ENCODE measurements around the gene MDK.
"Not testable (repeated sequence)": the region's sequence is repeated elsewhere in the genome, so short reads cannot be mapped to it uniquely, and the experiment has no call there.

MDK gene

DNA sequence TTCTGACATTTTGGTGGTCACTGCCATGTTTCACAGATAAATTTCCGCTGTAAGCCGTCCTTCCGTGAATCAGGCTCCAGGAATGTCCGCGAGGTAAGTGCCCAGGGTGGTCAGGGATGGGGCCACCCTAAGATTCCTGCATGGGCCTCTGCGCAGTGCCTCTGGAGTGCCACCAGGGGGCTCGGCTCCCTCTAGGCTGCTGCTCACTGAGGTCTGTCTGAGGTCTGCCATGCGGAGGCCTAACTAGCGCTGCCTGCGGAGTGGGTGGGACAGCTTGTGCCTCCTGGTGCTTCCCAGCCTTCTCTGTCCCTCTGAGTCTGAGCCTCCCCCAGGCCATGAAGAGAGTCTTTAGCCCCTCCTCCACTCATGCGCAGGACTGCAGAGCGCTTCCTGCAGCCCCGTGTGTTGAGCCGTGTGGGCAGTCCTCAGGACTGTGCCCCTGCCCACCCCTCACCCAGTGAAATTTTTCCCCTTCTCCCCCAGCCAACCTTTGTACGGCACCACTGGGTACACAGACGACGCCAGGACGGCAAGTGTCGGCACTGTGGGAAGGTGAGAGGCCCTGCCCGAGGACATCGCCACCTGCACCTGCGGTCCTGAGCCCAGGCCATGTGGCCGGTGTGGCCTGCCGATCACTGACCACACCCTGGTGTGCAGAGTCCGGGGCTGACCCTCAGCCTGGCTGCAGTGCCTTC is 11.9 kb upstream of the MDK start:
- peak; percentile 68 for DNase-seq

DNA sequence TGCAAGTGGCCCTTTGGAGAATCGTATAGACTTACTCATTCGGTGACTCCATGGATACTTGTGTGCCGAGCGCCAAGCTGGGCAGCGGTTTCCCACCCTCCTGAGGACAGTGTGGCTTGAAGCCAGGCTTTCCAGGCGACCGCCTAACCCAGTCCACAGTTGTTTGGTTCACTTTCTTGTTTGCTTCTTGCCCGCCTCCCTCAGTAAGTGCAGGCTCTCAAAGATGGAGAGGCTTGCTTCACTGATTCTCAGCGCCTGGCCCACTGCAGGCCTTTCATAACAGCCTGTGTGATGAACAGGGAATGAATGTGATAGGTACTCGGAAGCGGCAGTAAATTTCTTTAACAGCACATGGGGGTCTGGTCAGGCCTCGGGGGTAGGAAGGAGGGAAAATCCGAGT is 11.2 kb upstream of the MDK start:
- no peak for DNase-seq

DNA sequence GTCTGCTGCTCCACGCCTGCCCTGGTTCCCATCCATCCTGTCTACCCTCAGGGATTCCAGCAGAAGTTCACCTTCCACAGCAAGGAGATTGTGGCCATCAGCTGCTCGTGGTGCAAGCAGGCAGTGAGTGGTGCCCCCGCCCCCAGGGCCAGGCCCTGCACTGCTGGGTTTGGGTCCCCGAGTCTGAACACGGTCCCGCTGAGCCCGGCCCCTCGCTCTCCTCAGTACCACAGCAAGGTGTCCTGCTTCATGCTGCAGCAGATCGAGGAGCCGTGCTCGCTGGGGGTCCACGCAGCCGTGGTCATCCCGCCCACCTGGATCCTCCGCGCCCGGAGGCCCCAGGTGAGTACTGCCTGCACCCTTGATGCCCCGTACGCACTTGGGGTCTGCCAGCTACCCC is 10.2 kb upstream of the MDK start:
- not testable (repeated sequence) for DNase-seq

DNA sequence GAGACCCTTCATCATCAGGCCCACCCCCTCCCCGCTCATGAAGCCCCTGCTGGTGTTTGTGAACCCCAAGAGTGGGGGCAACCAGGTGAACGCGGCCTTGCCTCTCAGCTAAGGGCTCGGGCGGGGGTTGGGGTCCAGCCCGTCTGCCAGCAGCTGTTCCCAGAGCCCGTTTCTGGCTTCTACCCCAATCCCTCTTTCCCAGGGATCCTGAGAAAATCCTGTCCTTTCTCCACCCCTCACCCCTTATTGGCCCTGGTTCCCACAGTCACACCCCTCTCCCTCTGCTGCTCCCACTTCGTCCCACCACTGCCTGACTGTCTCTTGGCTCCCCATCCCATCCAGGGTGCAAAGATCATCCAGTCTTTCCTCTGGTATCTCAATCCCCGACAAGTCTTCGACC is 9.4 kb upstream of the MDK start:
- DNase-seq = peak; percentile 39

DNA sequence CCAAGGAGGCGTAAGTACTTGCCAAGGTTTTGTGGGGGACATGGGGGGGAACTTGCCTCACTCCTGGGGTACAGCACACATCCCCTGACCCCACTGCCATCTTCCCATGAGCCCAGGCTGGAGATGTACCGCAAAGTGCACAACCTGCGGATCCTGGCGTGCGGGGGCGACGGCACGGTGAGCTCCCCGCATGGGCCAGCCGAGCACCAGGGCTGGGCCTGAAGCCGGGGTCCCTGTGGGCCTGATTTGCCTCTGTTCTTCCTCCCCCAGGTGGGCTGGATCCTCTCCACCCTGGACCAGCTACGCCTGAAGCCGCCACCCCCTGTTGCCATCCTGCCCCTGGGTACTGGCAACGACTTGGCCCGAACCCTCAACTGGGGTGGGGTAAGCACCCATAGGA is 9.0 kb upstream of the MDK start:
- DNase-seq = not testable (repeated sequence)

DNA sequence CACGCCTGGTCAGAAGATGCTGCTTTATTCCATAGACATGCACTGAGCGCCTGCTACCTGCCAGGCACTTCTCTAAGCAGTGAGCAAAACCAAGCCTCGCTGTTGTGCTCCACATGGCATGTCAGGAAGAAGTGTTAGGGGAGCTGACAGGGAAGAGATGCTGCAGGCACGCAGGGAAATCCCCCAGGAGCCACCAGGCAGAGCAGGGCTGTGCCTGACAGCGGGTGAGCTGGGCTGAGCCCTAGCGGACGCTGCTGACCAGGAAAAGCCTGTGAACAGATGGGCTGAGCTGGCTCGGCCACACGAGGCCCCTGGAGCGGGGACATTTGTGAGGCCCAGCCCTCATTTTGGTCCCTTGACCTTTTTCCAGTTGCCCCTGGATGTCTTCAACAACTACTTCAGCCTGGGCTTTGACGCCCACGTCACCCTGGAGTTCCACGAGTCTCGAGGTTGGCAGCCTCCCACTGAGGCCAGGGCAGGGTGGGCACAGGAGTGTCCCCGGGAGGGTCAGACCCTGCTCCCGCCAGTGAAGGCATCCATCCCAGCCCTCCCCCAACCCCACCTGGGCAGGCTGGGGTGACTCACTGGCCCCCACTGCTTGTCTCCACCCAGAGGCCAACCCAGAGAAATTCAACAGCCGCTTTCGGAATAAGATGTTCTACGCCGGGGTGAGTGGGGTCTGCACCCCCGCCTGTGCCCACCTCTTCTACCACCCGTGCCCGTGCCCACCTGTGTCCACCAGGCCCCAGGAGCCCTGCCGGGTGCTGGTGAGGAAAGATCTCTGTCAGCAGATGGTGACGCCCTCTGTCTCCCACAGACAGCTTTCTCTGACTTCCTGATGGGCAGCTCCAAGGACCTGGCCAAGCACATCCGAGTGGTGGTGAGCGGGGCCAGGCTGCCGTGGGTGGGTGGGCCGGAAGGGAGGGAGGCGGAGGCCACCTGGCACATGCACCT is 7.4 kb upstream of the MDK start:
- DNase-seq = peak; percentile 27

DNA sequence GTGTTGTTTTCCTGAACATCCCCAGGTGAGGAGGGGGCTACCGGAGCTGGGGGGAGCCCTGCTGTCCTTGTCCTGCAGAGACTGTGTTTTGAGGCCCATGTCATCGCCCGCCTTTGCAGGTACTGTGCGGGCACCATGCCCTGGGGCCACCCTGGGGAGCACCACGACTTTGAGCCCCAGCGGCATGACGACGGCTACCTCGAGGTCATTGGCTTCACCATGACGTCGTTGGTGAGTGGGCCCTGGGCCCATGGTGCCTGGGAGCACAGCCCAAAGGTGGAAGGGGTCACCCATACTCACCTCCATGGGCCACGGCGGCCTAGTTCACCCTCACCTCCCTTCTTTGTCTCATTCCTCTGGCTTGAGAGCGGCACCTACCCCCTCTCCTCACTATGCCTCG is 6.7 kb upstream of the MDK start:
- no peak for DNase-seq

DNA sequence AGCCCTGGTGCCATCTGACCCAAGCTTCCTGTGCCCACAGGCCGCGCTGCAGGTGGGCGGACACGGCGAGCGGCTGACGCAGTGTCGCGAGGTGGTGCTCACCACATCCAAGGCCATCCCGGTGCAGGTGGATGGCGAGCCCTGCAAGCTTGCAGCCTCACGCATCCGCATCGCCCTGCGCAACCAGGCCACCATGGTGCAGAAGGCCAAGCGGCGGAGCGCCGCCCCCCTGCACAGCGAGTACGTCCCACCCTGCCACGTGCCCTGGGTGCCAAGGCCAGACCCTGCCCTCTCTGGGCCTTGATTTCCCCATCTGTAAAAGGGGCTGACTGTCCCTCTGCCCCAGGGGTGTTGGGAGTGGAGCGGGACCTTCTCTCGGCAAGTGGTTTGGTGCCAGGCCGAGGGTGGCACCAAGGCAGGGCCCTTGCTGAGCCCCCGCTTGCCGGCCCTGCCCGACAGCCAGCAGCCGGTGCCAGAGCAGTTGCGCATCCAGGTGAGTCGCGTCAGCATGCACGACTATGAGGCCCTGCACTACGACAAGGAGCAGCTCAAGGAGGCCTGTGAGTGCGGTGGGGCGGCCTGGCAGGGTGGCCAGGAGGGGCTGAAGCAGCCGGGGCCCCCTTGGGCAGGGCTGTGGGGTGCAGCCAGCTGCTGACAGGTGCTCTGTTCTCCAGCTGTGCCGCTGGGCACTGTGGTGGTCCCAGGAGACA is 5.9 kb upstream of the MDK start:
- no peak for DNase-seq

DNA sequence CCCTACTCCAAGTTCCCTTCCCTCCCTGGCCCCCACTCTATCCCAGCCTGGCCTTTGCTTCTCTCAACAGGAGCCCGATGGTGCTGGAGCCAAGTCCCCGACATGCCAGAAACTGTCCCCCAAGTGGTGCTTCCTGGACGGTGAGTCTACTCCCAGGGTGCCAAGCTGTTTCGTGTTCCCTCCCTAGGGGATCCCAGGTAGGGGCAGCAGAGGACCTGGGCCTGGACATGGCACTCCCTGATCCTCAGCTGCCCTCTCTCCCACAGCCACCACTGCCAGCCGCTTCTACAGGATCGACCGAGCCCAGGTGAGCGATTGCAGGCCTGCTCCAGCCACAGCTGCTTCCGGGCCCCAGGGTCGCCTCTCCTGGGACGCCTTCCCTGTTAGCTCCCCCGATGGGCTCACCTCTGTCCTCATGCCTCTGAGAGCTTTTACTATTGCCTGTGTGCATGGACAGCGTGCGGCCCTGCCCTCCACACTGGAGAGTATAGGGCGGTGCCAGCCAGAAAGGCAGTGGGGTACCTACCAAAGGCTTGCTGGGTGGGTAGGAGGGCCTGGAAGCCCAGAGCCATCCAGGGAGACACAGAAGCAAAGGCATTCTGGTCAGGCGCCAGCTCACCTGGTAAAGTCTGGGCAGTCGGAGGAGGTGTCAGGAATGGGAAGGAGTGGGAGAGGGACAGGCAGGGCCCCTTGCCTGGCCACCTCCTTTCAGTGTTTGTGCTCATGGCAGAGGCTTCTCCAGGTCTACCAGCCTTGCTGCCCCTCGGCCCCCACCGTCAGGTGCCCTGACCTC is 5.0 kb upstream of the MDK start:
- no peak for DNase-seq

DNA sequence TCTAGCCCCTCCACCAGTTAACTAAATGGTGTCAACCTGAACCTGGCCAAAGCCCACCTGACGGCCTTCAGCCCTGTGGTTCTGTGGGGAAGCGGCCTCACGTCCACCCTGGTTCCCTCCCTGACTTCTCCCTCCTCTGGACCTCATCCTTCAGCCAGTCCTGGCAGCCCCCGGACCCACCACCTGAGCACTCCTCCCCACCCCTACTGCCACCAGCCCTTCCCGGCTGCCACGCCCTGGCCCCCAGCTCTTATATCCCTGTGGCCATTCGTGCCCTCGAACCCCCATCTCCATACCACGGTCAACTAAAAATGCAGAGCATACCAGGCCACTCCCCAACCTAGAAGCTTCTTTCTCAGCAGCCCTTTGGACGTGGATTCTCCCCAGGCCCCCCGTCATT is 4.2 kb upstream of the MDK start:
- no peak for DNase-seq

DNA sequence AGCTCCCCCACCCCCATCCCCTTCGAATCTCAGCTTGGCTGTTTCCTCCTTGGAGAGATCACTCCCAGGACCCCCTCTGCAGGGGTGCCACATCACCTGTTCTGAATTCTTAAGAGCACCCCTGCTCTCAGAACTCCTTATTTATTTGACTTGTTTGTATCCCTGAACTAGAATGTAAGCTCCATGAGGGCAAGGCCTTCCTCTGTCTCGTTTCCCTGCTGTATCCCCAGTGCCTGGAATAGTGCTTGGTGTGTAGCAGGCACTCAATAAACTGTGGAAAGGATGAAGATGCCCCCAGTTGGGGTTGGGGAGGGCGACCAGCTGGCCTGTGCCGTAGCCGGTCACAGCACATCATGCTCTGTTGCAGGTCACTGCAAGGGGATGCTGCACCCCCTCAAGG is 3.6 kb upstream of the MDK start:
- no peak for DNase-seq

DNA sequence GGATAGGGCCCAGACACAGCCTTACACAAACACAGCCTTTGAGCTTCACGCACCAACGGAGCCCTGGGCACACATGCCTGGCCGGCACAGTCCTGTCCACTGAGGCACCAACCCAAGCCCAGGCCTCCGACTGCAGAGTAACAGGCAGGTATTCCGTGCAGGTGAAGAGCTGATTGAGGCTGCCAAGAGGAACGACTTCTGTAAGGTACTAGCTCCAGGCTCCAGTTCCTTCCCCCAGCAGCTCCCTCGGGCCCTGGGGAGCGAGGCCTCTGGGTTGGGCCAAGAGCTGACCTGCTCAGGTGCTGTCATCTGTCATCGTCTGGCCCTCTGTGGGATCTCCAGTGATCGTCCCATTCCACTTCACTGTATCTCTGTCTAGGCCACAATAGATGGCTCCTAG is 3.2 kb upstream of the MDK start:
- DNase-seq = no peak

DNA sequence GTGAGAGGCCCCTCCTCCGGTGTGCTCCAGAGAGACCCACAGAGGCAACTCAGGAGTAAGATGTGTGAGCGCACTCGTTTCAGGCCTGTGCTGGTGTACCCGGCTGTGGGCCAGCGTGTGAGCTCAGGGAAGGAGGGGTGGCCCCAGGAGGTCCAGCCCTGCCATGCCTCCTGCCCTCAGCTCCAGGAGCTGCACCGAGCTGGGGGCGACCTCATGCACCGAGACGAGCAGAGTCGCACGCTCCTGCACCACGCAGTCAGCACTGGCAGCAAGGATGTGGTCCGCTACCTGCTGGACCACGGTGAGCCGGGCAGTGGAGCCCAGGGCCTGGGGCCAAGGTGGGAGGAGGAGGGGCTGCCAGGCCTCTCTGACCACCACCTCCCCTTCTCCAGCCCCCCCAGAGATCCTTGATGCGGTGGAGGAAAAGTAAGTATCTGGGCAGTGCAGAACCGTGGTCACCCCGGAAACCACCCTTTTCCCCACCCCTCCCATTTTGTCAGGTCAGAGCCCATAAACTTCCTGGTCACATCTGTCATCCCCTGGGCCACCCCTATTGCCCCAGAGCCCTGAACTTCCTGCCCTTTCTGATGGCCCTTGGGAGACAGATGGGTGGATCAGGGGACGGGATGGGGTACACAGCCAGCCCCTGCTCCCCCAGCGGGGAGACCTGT is 2.5 kb upstream of the MDK start:
- peak; percentile 39 for DNase-seq

DNA sequence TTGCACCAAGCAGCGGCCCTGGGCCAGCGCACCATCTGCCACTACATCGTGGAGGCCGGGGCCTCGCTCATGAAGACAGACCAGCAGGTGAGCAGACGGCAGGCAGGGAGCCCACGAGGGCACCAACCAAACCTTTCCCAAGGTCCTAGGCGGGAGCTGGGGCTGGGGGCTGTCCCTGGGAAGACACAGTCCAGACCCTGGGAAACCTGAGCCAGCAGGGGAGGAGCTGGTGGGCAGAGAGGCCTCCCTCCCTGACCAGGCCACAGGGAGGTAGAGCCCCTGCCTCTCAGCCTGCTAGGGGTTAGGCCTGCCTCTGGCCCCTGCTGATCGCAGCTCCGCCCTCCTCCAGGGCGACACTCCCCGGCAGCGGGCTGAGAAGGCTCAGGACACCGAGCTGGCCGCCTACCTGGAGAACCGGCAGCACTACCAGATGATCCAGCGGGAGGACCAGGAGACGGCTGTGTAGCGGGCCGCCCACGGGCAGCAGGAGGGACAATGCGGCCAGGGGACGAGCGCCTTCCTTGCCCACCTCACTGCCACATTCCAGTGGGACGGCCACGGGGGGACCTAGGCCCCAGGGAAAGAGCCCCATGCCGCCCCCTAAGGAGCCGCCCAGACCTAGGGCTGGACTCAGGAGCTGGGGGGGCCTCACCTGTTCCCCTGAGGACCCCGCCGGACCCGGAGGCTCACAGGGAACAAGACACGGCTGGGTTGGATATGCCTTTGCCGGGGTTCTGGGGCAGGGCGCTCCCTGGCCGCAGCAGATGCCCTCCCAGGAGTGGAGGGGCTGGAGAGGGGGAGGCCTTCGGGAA is 1.8 kb upstream of the MDK start:
- DNase-seq = not testable (repeated sequence)

DNA sequence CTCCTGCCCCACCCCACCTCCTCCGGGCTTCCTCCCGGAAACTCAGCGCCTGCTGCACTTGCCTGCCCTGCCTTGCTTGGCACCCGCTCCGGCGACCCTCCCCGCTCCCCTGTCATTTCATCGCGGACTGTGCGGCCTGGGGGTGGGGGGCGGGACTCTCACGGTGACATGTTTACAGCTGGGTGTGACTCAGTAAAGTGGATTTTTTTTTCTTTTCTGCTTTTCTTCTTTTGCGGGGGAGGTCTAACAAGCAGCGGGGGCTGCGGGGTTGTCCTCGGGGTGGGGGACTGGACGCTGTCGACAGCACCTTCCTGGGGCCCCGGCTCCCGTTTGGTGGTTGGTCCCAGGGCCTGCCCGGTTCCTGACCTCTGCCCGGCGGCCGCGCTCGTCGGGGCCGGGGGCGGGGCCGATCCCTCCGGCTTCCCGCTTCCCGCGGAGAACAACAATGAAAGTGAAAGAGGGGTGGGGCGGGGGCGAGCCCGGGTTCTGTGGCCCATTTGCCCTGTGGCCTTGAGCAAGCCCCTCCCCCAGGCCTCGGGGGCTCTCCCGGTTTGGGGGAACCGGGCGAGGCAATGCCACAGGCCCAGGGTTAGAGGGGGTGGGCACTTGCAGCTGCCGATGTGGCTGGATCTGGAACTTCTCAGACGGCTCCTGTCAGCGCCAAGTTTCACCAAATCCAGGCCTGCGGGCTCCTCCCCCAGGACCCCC is 975 bp upstream of the MDK start:
- DNase-seq = peak; percentile 81

DNA sequence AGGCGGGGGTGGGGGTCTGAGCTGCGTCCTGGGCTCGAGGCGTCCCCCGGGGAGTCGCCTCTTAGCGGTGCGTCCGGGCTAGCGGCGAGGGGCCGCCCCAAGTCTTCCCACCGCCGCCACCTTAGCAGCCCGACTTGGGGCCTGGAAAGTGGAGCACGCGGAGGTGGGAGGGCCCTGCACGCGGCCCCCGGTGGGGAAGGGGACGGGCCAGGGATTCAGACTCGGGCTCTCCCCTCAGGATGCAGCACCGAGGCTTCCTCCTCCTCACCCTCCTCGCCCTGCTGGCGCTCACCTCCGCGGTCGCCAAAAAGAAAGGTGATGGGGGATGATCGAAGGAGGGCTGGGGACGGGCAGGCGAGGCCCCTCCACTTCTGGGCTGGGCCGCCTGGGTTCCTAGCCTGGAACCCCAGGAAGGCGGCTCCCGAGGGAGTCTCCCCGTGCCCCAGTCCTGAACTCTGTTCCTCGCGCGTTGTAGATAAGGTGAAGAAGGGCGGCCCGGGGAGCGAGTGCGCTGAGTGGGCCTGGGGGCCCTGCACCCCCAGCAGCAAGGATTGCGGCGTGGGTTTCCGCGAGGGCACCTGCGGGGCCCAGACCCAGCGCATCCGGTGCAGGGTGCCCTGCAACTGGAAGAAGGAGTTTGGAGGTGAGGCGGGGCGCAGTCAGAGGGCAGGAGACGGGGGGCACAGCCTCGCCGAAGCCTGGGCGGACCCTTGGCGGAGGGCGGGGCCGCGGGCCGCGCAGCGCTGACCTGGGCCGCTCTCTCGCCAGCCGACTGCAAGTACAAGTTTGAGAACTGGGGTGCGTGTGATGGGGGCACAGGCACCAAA is 563 bp downstream of the MDK start:
- peak; percentile 77 for DNase-seq

DNA sequence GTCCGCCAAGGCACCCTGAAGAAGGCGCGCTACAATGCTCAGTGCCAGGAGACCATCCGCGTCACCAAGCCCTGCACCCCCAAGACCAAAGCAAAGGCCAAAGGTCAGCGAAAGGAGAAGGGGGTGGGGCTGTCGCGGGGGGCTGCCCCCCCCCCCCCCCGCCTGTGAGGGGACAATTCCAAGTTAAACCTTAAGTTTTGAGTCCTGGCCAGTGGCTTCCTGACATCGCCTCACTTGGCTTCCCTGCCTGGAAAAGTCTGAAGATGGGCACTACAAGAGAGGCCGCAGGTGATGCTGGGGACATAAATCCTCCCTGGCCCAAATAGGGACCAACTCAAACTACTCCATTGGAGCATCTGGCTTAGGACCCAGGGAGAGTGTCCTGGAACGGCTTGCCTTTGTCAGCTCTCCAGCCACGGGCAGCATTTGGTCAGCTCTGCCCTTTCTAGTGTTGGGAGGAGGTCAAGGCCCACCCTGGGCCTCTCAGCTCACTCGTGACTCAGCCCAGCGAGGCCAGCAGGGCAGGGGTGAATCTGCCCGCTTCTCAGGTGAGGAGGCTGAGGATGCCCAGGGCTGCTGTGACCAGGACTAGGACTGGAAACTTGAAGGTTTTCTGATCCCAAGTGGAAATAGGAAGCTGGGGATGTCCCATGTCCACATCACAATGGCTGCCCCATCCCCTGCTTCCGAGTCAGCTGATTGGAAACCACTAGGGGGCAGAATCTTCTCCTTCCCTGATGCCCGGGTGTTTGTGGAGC is 1.4 kb downstream of the MDK start:
- peak; percentile 38 for DNase-seq

DNA sequence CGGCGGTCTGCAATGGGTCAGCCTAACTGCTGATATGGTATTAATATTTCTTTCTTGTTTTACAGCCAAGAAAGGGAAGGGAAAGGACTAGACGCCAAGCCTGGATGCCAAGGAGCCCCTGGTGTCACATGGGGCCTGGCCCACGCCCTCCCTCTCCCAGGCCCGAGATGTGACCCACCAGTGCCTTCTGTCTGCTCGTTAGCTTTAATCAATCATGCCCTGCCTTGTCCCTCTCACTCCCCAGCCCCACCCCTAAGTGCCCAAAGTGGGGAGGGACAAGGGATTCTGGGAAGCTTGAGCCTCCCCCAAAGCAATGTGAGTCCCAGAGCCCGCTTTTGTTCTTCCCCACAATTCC is 1.9 kb downstream of the MDK start:
- DNase-seq = no peak
